ENCODE data around the gene GLIPR1L2. TPM values are rescaled to one million over a fixed set of nuclear protein-coding genes. Genes with fewer than 3 reads are reported as not detected.
"Not testable (repeated sequence)": the region's sequence is repeated elsewhere in the genome, so short reads cannot be mapped to it uniquely, and the experiment has no call there.

Gene GLIPR1L2
- total RNA-seq, 2 donors from 2014 or later: 0.58 TPM; not detected in 1

DNA sequence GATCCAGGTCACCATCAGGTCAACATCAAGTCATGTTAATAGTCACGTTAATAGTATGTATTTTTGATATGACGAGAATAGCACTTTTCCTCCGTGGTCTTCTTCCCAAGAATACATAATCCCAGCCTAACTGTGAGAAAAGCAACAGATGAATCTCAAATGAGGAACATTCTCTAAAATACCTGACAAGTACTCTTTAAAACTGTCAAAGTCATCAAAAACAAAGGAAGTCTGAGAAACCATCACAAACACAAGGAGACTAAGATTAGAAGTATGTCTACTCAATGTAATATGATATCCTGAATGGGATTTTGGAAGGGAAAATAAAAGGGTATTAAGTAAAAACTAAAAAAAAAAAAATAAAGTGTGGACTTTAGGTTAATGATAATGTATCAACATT, 52.8 kb downstream of the GLIPR1L2 start:
- Mint-ChIP-seq H3K27ac (no peak overlapping the region), H3K9me3 (peaks cover 12% of the 10 kb centered on the region)
- TF ChIP-seq, protein P1, sequence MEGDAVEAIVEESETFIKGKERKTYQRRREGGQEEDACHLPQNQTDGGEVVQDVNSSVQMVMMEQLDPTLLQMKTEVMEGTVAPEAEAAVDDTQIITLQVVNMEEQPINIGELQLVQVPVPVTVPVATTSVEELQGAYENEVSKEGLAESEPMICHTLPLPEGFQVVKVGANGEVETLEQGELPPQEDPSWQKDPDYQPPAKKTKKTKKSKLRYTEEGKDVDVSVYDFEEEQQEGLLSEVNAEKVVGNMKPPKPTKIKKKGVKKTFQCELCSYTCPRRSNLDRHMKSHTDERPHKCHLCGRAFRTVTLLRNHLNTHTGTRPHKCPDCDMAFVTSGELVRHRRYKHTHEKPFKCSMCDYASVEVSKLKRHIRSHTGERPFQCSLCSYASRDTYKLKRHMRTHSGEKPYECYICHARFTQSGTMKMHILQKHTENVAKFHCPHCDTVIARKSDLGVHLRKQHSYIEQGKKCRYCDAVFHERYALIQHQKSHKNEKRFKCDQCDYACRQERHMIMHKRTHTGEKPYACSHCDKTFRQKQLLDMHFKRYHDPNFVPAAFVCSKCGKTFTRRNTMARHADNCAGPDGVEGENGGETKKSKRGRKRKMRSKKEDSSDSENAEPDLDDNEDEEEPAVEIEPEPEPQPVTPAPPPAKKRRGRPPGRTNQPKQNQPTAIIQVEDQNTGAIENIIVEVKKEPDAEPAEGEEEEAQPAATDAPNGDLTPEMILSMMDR (conservative IDR thresholded peaks at IDR 0.05): no peak

DNA sequence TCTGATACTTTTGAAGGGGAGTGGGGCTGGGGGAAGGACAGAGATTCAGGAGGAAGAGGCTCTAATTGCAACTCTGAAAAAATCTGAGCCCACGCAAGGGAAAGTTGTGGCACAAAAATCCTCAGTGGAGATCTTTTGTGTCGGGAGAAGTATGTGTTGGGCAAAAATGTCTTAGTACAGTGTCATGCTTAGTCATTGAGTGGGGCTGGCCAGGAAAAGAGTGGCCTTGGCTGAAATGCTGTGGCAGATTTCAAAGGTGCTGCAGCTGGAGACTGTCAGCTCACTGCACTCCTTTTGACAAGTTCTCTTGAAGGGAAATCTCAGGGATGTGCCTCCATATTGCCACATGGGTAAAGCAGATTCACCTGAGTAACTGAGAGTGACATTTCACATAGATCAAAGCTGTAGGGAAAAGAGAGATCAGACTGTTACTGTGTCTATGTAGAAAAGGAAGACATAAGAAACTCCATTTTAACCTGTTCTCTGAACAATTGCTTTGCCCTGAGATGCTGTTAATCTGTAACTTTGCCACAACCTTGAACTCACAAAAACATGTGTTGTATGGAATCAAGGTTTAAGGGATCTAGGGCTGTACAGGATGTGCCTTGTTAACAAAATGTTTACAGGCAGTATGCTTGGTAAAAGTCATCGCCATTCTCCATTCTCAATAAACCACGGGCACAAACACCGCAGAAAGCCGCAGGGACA, 53.7 kb downstream of the GLIPR1L2 start:
- Histone ChIP-seq H3K36me3 (ENCODE audit: control insufficient read depth, insufficient read depth, low read length) (no peaks in the 10 kb centered on the region), H3K9me3 (ENCODE audit: control insufficient read depth, low read length) (no peaks in the 10 kb centered on the region), H3K4me3 (ENCODE audit: low read length) (no peak overlapping the region), H3K4me1 (ENCODE audit: control insufficient read depth, insufficient read depth, low read length) (no peaks in the 10 kb centered on the region), H3K27me3 (ENCODE audit: control insufficient read depth, insufficient read depth, low read length, poor library complexity, severe bottlenecking) (no peaks in the 10 kb centered on the region), H3K9ac (ENCODE audit: extremely low read depth, low read length, poor library complexity, severe bottlenecking) (no peak overlapping the region), H3K27ac (ENCODE audit: low read depth, low read length) (no peak overlapping the region)
- no peaks in the 10 kb centered on the region for H3K27me3 Mint-ChIP-seq (ENCODE audit: insufficient read depth)
- H3K27ac Mint-ChIP-seq: no peak overlapping the region
- peaks cover 4% of the 10 kb centered on the region for H3K36me3 Mint-ChIP-seq (ENCODE audit: low read depth)
- H3K4me3 Mint-ChIP-seq: no peak overlapping the region
- 94 to 100% methylated on average over 5 to 6 of the region's 6 CpGs for WGBS, 2 experiments (ENCODE audit: insufficient coverage in 1 of 2, insufficient read length in 1 of 2)
- TF ChIP-seq, protein P1 (conservative IDR thresholded peaks at IDR 0.05): no peak
- no peaks in the 10 kb centered on the region for H3K4me1 Mint-ChIP-seq
- DNase-seq: no peak
- H3K9me3 Mint-ChIP-seq: peaks cover 12% of the 10 kb centered on the region

More for the DNA sequence above, 52.8 kb downstream of the GLIPR1L2 start:
- Histone ChIP-seq H3K36me3 (ENCODE audit: control insufficient read depth, insufficient read depth, low read length) (no peaks in the 10 kb centered on the region), H3K9me3 (ENCODE audit: control insufficient read depth, low read length) (no peaks in the 10 kb centered on the region), H3K4me1 (ENCODE audit: control insufficient read depth, insufficient read depth, low read length) (no peaks in the 10 kb centered on the region), H3K4me3 (ENCODE audit: low read length) (no peak overlapping the region), H3K9ac (ENCODE audit: extremely low read depth, low read length, poor library complexity, severe bottlenecking) (no peak overlapping the region), H3K27me3 (ENCODE audit: control insufficient read depth, insufficient read depth, low read length, poor library complexity, severe bottlenecking) (no peaks in the 10 kb centered on the region), H3K27ac (ENCODE audit: low read depth, low read length) (no peak overlapping the region)
- no peaks in the 10 kb centered on the region for H3K4me1 Mint-ChIP-seq
- H3K27me3 Mint-ChIP-seq (ENCODE audit: insufficient read depth): no peaks in the 10 kb centered on the region
- DNase-seq: no peak
- H3K4me3 Mint-ChIP-seq: no peak overlapping the region
- 46 to 100% methylated on average over 1 to 2 of the region's 3 CpGs for WGBS, 2 experiments (ENCODE audit: insufficient coverage in 1 of 2, insufficient read length in 1 of 2)
- peaks cover 4% of the 10 kb centered on the region for H3K36me3 Mint-ChIP-seq (ENCODE audit: low read depth)

DNA sequence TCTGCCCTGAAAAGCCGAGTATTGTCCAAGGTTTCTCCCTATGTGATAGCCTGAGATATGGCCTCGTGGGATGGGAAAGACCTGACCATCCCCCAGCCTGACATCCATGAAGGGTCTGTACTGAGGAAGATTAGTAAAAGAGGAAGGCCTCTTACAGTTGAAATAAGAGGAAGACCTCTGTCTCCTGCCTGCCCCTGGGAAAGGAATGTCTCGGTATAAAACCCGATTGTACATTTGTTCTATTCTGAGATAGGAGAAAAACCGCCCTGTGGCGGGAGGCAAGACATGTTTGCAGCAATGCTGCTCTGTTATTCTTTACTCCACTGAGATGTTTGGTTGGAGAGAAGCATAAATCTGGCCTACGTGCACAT, 54.2 kb downstream of the GLIPR1L2 start:
- not testable (repeated sequence) for H3K27ac ChIP-seq (ENCODE audit: low read depth, low read length); H3K4me1 Mint-ChIP-seq; H3K27me3 Mint-ChIP-seq (ENCODE audit: insufficient read depth); H3K36me3 Mint-ChIP-seq (ENCODE audit: low read depth); DNase-seq; H3K27me3 ChIP-seq (ENCODE audit: control insufficient read depth, insufficient read depth, low read length, poor library complexity, severe bottlenecking); H3K9me3 ChIP-seq (ENCODE audit: control insufficient read depth, low read length); H3K9ac ChIP-seq (ENCODE audit: extremely low read depth, low read length, poor library complexity, severe bottlenecking); H3K36me3 ChIP-seq (ENCODE audit: control insufficient read depth, insufficient read depth, low read length); H3K27ac Mint-ChIP-seq; H3K4me1 ChIP-seq (ENCODE audit: control insufficient read depth, insufficient read depth, low read length); H3K4me3 Mint-ChIP-seq; H3K4me3 ChIP-seq (ENCODE audit: low read length)
- peaks cover 12% of the 10 kb centered on the region for H3K9me3 Mint-ChIP-seq
- 90 to 94% methylated on average over 3 to 7 of the region's 7 CpGs for WGBS, 2 experiments (ENCODE audit: insufficient coverage in 1 of 2, insufficient read length in 1 of 2)

- Mint-ChIP-seq H3K9me3 (peaks cover 6% of the 10 kb centered on the region), H3K27ac (no peak overlapping the region), H3K36me3 (ENCODE audit: low read depth) (no peaks in the 10 kb centered on the region), H3K27me3 (ENCODE audit: insufficient read depth) (no peaks in the 10 kb centered on the region), H3K4me1 (no peaks in the 10 kb centered on the region), H3K4me3 (no peak overlapping the region)
- Histone ChIP-seq H3K36me3 (ENCODE audit: control insufficient read depth, insufficient read depth, low read length) (no peaks in the 10 kb centered on the region), H3K9ac (ENCODE audit: extremely low read depth, low read length, poor library complexity, severe bottlenecking) (no peak overlapping the region), H3K4me1 (ENCODE audit: control insufficient read depth, insufficient read depth, low read length) (no peaks in the 10 kb centered on the region), H3K27me3 (ENCODE audit: control insufficient read depth, insufficient read depth, low read length, poor library complexity, severe bottlenecking) (no peaks in the 10 kb centered on the region), H3K27ac (ENCODE audit: low read depth, low read length) (no peak overlapping the region), H3K9me3 (ENCODE audit: control insufficient read depth, low read length) (no peaks in the 10 kb centered on the region), H3K4me3 (ENCODE audit: low read length) (no peak overlapping the region)
- TF ChIP-seq, protein P1 (conservative IDR thresholded peaks at IDR 0.05): no peak
- DNase-seq: no peak
Measured at GRCh38 chr12:75446857-75447256, 56.0 kb downstream of the GLIPR1L2 start.
